SU-DHL-6 (cell line): ENCODE data around the gene CLSTN2.

Experiments
- CTCF ChIP-seq: fragments of 200-600 bp; sonication (generic); IDR thresholded peaks from one replicate; pipeline ENCODE4 v1.5.1; 2017; ENCODE audit warnings: antibody characterized with exemption, mild to moderate bottlenecking, low read length, moderate library complexity; ENCODE audit not compliant: insufficient read depth, poor library complexity, severe bottlenecking
- EZH2phosphoT487 ChIP-seq: fragments of 200-600 bp; sonication (generic), shearing (Covaris generic); conservative IDR thresholded peaks from 2 replicates; pipeline ENCODE4 v1.6.1; 2018; ENCODE audit warnings: mild to moderate bottlenecking, antibody characterized with exemption, low read length, moderate library complexity, mixed read lengths

DNA sequence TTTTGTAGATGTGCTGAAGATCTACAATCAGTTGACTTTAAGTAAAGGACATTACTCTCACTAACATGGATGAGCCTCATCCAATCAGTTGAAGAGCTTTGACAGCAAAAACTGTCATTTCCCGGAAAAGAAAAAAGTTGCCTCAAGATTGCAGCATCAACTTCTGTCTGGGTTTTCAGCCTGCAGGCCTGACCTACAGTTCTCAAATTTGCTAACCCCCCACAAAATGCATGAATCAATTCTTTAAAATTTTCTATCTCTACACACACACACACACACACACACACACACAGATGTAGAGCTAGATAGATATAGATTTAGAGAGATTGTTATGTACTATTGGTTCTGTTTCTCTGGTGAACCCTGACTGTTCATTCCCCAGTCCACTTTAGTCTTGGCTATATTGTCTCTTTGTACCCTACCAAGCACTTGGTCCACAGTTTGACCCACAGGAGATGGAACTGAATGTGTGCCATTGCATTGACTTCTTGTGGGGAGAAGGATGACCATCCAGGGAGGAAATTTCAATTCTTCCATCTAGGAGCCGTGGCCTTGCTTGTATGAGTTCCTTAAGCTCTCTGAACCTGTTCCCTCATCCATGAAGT lies 228.3 kb downstream of the CLSTN2 start:
- TF ChIP-seq CTCF (no peak), EZH2phosphoT487 (no peak)
